HG03103 (cell line): Measurements from ENCODE around the gene PCDHGA10.
"Not testable (repeated sequence)": the region's sequence is repeated elsewhere in the genome, so short reads cannot be mapped to it uniquely, and the experiment has no call there.

Experiments used
- ATAC-seq: cut with Tn5 transposase; IDR thresholded peaks from one replicate; pipeline ENCODE4 v1.9.1; 2021; ENCODE audit warnings: low read depth; ENCODE audit not compliant: unreplicated experiment

PCDHGA10 gene

GRCh38 chr5:141420855-141421488, 8.2 kb downstream of the PCDHGA10 start, which contains the start of gene PCDHGA11:
PCDHGA11 (plus strand) TSS chr5:141421051; CDS start chr5:141421228, 177 bp downstream.
- ATAC-seq: peak; percentile 42

DNA sequence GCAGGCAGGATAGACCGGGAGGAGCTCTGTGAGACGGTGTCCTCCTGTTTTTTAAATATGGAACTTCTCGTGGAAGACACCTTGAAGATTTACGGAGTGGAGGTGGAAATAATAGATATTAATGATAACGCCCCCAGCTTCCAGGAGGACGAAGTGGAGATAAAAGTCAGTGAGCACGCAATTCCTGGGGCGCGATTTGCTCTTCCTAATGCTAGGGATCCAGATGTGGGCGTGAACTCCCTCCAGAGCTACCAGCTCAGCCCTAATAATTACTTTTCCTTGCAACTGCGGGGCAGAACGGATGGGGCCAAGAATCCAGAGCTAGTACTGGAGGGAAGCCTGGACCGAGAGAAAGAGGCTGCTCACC, 8.7 kb downstream of the PCDHGA10 start:
- no peak for ATAC-seq

DNA sequence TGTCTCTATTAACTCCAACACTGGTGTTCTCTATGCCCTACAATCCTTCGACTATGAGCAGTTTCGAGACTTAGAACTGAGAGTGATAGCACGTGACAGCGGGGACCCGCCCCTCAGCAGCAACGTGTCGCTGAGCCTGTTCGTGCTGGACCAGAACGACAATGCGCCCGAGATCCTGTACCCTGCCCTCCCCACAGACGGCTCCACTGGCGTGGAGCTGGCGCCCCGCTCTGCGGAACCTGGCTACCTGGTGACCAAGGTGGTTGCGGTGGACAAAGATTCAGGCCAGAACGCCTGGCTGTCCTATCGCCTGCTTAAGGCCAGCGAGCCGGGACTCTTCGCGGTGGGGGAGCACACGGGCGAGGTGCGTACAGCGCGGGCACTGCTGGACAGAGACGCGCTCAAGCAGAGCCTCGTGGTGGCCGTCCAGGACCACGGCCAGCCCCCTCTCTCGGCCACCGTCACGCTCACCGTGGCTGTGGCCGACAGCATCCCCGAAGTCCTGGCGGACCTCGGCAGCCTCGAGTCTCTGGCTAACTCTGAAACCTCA, 10.0 kb downstream of the PCDHGA10 start:
- ATAC-seq: no peak

DNA sequence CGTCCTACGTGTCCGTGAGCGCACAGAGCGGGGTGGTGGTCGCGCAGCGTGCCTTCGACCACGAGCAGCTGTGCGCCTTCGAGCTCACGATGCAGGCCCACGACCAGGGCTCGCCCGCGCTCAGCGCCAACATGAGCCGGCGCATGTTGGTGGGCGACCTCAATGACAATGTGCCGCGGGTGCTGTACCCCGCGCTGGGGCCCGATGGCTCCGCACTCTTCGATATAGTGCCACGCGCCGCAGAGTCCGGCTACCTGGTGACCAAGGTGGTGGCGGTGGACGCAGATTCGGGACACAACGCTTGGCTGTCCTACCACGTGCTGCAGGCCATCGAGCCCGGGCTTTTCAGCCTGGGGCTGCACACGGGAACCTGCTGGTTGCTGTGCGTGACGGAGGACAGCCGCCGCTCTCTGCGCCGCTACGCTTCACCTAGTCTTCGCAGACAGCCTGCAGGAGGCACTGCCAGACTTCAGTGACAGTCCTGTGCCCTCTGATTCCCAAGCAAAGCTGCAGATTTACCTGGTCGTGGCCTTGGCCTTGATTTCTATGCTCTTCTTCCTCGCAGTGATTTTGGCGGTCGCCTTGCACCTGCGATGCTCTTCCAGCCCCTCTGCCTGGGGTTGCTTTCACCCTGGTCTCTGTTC, 15.1 kb downstream of the PCDHGA10 start:
- no peak for ATAC-seq

- peak; percentile 80 for ATAC-seq
Observed at GRCh38 chr5:141430332-141431113, 17.7 kb downstream of the PCDHGA10 start, which contains the start of gene PCDHGA12. PCDHGA12 (plus strand) TSS chr5:141430507; CDS start chr5:141430760, 253 bp downstream.

DNA sequence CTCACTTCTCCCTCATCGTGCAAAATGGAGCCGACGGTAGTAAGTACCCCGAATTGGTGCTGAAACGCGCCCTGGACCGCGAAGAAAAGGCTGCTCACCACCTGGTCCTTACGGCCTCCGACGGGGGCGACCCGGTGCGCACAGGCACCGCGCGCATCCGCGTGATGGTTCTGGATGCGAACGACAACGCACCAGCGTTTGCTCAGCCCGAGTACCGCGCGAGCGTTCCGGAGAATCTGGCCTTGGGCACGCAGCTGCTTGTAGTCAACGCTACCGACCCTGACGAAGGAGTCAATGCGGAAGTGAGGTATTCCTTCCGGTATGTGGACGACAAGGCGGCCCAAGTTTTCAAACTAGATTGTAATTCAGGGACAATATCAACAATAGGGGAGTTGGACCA, 18.5 kb downstream of the PCDHGA10 start:
- peak; percentile 49 for ATAC-seq

DNA sequence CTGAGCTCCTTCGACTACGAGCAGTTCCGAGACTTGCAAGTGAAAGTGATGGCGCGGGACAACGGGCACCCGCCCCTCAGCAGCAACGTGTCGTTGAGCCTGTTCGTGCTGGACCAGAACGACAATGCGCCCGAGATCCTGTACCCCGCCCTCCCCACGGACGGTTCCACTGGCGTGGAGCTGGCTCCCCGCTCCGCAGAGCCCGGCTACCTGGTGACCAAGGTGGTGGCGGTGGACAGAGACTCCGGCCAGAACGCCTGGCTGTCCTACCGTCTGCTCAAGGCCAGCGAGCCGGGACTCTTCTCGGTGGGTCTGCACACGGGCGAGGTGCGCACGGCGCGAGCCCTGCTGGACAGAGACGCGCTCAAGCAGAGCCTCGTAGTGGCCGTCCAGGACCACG, 19.5 kb downstream of the PCDHGA10 start:
- ATAC-seq: not testable (repeated sequence)

- not testable (repeated sequence) for ATAC-seq
Observed at GRCh38 chr5:141432726-141433125, 19.9 kb downstream of the PCDHGA10 start.

- no peak for ATAC-seq
Observed at GRCh38 chr5:141434006-141434405, 21.2 kb downstream of the PCDHGA10 start.

GRCh38 chr5:141437221-141437620, 24.4 kb downstream of the PCDHGA10 start:
- ATAC-seq: no peak

DNA sequence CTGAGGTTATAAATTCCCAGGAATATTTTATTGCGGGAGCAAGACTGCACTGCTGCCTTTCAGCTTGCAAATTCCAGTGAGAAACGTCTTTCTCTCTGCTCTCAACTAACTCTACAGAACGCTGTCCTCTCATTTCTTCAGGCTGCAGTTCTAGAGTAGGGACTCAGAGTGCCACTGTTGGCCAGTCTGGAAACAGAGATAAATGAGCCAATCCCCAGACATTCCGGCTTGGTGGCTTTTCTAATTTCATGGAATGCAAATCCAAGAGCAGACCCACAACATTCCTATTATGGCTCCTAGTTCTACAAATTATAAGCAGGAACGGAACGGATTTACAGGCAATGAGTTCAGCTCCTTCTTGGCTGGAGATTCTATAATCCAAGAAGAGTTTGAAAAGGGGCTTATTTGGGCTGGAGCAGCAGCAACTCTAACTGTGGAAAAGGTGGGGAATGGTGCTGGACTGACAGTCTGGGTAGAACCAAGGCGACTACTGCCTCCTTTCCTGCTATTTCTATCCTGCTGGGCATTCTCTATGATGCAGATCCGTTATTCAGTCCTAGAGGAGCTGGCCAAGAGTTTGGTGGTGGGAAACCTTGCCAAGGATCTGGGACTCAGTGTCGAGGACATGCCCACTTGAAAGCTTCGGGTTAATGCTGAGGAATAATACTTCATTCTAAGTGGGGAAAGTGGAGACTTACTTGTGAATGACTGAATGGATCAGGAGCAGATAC, 26.8 kb downstream of the PCDHGA10 start:
- ATAC-seq: no peak

- no peak for ATAC-seq
Observed at GRCh38 chr5:141440341-141440740, 27.6 kb downstream of the PCDHGA10 start.

DNA sequence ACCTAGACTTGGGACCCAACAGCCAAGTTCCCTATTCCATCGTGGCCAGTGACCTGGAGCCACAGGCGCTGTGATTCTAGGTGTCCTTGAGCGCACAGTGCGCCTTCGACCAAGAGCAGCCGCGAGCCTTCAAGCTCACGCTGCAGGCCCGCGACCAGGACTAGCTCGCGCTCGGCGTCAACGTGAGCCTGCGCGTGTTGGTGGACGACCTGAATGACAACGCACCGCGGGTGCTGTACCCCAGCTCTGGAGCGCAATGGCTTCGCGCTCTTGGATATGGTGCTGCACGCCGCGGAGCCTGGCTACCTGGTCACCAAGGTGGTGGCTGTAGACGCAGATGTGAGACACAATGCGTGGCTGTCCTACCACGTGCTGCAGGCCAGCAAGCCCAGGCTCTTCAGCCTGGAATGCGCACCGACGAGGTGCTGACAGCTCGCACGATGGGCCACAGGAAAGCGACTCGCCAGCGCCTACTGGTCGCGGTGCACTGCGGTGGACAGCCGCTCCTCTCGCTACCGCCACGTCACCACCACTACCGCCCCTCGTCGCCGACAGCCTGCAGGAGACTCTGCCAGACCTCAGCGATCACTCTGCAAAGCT, 28.9 kb downstream of the PCDHGA10 start:
- ATAC-seq: no peak

GRCh38 chr5:141465351-141465750, 52.6 kb downstream of the PCDHGA10 start:
- no peak for ATAC-seq
